ENCODE measurements around the gene ME2. TPM values are rescaled to one million over a fixed set of nuclear protein-coding genes. Genes with fewer than 3 reads are reported as not detected.
"Not testable (repeated sequence)": the region's sequence is repeated elsewhere in the genome, so short reads cannot be mapped to it uniquely, and the experiment has no call there.

Gene ME2
- total and polyA plus RNA-seq, 9 donors: 23.2 to 30.3 (median 24.3) TPM

- peaks cover 2% of the 10 kb centered on the region for H3K9me3 ChIP-seq (replicated peaks; ENCODE audit: control insufficient read depth, low read depth, low read length)
- peak within 1 kb of the TSS; percentile 70 for H3K4me3 ChIP-seq (ENCODE audit: low read length)
- WGBS (ENCODE audit: insufficient coverage): under 1% methylated on average over 83 of the region's 84 CpGs
- peak within 1 kb of the TSS; percentile 93 for H3K27ac ChIP-seq (ENCODE audit: low read length)
- no peaks in the 10 kb centered on the region for H3K4me1 ChIP-seq (ENCODE audit: control insufficient read depth, insufficient read depth, low read length)
- no peaks in the 10 kb centered on the region for H3K36me3 ChIP-seq (ENCODE audit: control insufficient read depth, insufficient read depth, low read length)
- peak; percentile 92 for DNase-seq
- no peaks in the 10 kb centered on the region for H3K27me3 ChIP-seq (ENCODE audit: control insufficient read depth, insufficient read depth, low read length)
Observed at GRCh38 chr18:50967714-50968661, 89.1 kb downstream of the ME2 start, which contains the start of gene ELAC1. ELAC1 (plus strand) TSS chr18:50968040; CDS start chr18:50974405, 6,365 bp downstream.

GRCh38 chr18:50969448-50969847 lies 90.5 kb downstream of the ME2 start:
- Histone ChIP-seq H3K9me3 (replicated peaks; ENCODE audit: control insufficient read depth, low read depth, low read length) (no peaks in the 10 kb centered on the region), H3K36me3 (ENCODE audit: control insufficient read depth, insufficient read depth, low read length) (peaks cover 3% of the 10 kb centered on the region), H3K4me1 (ENCODE audit: control insufficient read depth, insufficient read depth, low read length) (no peaks in the 10 kb centered on the region), H3K27me3 (ENCODE audit: control insufficient read depth, insufficient read depth, low read length) (no peaks in the 10 kb centered on the region), H3K4me3 (ENCODE audit: low read length) (no peak overlapping the region), H3K27ac (ENCODE audit: low read length) (no peak overlapping the region)
- WGBS (ENCODE audit: insufficient coverage): 75% methylated on average over 4 of the region's 5 CpGs
- DNase-seq: no peak

GRCh38 chr18:50970006-50970405 lies 91.1 kb downstream of the ME2 start:
- WGBS (ENCODE audit: insufficient coverage): no CpG with 5 or more reads among the region's 2 CpGs
- Histone ChIP-seq H3K27me3 (ENCODE audit: control insufficient read depth, insufficient read depth, low read length) (no peaks in the 10 kb centered on the region), H3K27ac (ENCODE audit: low read length) (no peak overlapping the region), H3K36me3 (ENCODE audit: control insufficient read depth, insufficient read depth, low read length) (peaks cover 8% of the 10 kb centered on the region), H3K9me3 (replicated peaks; ENCODE audit: control insufficient read depth, low read depth, low read length) (no peaks in the 10 kb centered on the region), H3K4me3 (ENCODE audit: low read length) (no peak overlapping the region), H3K4me1 (ENCODE audit: control insufficient read depth, insufficient read depth, low read length) (no peaks in the 10 kb centered on the region)
- DNase-seq: no peak

- not testable (repeated sequence) for DNase-seq; H3K4me3 ChIP-seq (ENCODE audit: low read length); H3K27ac ChIP-seq (ENCODE audit: low read length); H3K27me3 ChIP-seq (ENCODE audit: control insufficient read depth, insufficient read depth, low read length); H3K4me1 ChIP-seq (ENCODE audit: control insufficient read depth, insufficient read depth, low read length); H3K9me3 ChIP-seq (replicated peaks; ENCODE audit: control insufficient read depth, low read depth, low read length)
- H3K36me3 ChIP-seq (ENCODE audit: control insufficient read depth, insufficient read depth, low read length): peaks cover 26% of the 10 kb centered on the region
- WGBS (ENCODE audit: insufficient coverage): no CpG with 5 or more reads among the region's 5 CpGs
Observed at GRCh38 chr18:50972404-50972803, 93.5 kb downstream of the ME2 start.

- Histone ChIP-seq H3K4me3 (ENCODE audit: low read length) (no peak overlapping the region), H3K4me1 (ENCODE audit: control insufficient read depth, insufficient read depth, low read length) (no peaks in the 10 kb centered on the region), H3K36me3 (ENCODE audit: control insufficient read depth, insufficient read depth, low read length) (peaks cover 35% of the 10 kb centered on the region), H3K27ac (ENCODE audit: low read length) (no peak overlapping the region), H3K9me3 (replicated peaks; ENCODE audit: control insufficient read depth, low read depth, low read length) (peaks cover 9% of the 10 kb centered on the region), H3K27me3 (ENCODE audit: control insufficient read depth, insufficient read depth, low read length) (no peaks in the 10 kb centered on the region)
- WGBS (ENCODE audit: insufficient coverage): no CpG with 5 or more reads among the region's 4 CpGs
- no peak for DNase-seq
Observed at GRCh38 chr18:50973367-50974126, 94.6 kb downstream of the ME2 start.

- Histone ChIP-seq H3K9me3 (replicated peaks; ENCODE audit: control insufficient read depth, low read depth, low read length) (peaks cover 9% of the 10 kb centered on the region), H3K4me1 (ENCODE audit: control insufficient read depth, insufficient read depth, low read length) (no peaks in the 10 kb centered on the region), H3K4me3 (ENCODE audit: low read length) (no peak overlapping the region), H3K27ac (ENCODE audit: low read length) (no peak overlapping the region), H3K27me3 (ENCODE audit: control insufficient read depth, insufficient read depth, low read length) (no peaks in the 10 kb centered on the region), H3K36me3 (ENCODE audit: control insufficient read depth, insufficient read depth, low read length) (peaks cover 45% of the 10 kb centered on the region)
- DNase-seq: no peak
- WGBS (ENCODE audit: insufficient coverage): 83% methylated on average over 4 of the region's 5 CpGs
Observed at GRCh38 chr18:50977037-50977760, 98.3 kb downstream of the ME2 start.

- Histone ChIP-seq H3K4me1 (ENCODE audit: control insufficient read depth, insufficient read depth, low read length) (no peaks in the 10 kb centered on the region), H3K27ac (ENCODE audit: low read length) (no peak overlapping the region), H3K36me3 (ENCODE audit: control insufficient read depth, insufficient read depth, low read length) (peaks cover 30% of the 10 kb centered on the region), H3K9me3 (replicated peaks; ENCODE audit: control insufficient read depth, low read depth, low read length) (peaks cover 7% of the 10 kb centered on the region), H3K4me3 (ENCODE audit: low read length) (no peak overlapping the region), H3K27me3 (ENCODE audit: control insufficient read depth, insufficient read depth, low read length) (no peaks in the 10 kb centered on the region)
- no peak for DNase-seq
- 100% methylated on average over 1 of the region's 1 CpG for WGBS (ENCODE audit: insufficient coverage)
Observed at GRCh38 chr18:50981381-50981780, 102.5 kb downstream of the ME2 start.

GRCh38 chr18:50982086-50982801 lies 103.3 kb downstream of the ME2 start:
- no peak overlapping the region for H3K27ac ChIP-seq (ENCODE audit: low read length)
- peaks cover 26% of the 10 kb centered on the region for H3K36me3 ChIP-seq (ENCODE audit: control insufficient read depth, insufficient read depth, low read length)

GRCh38 chr18:50982802-50983179 lies 103.9 kb downstream of the ME2 start:
- Histone ChIP-seq H3K4me1 (ENCODE audit: control insufficient read depth, insufficient read depth, low read length) (no peaks in the 10 kb centered on the region), H3K36me3 (ENCODE audit: control insufficient read depth, insufficient read depth, low read length) (peaks cover 23% of the 10 kb centered on the region), H3K9me3 (replicated peaks; ENCODE audit: control insufficient read depth, low read depth, low read length) (no peaks in the 10 kb centered on the region), H3K4me3 (ENCODE audit: low read length) (no peak overlapping the region), H3K27ac (ENCODE audit: low read length) (no peak overlapping the region), H3K27me3 (ENCODE audit: control insufficient read depth, insufficient read depth, low read length) (no peaks in the 10 kb centered on the region)
- WGBS (ENCODE audit: insufficient coverage): no CpG with 5 or more reads among the region's 3 CpGs
- DNase-seq: peak; percentile 14

More at GRCh38 chr18:50982086-50982801, 103.3 kb downstream of the ME2 start:
- H3K4me1 ChIP-seq (ENCODE audit: control insufficient read depth, insufficient read depth, low read length): no peaks in the 10 kb centered on the region
- no peak for DNase-seq
- H3K9me3 ChIP-seq (replicated peaks; ENCODE audit: control insufficient read depth, low read depth, low read length): peaks cover 4% of the 10 kb centered on the region
- H3K27me3 ChIP-seq (ENCODE audit: control insufficient read depth, insufficient read depth, low read length): no peaks in the 10 kb centered on the region
- H3K4me3 ChIP-seq (ENCODE audit: low read length): no peak overlapping the region
- WGBS (ENCODE audit: insufficient coverage): 69% methylated on average over 5 of the region's 8 CpGs
